ENCODE measurements around the gene CNOT6.

GRCh38 chr5:180596115-180596667, 102.0 kb downstream of the CNOT6 start:
- TF ChIP-seq CTCF (IDR thresholded peaks at IDR 0.05 in 4 of 5, conservative IDR thresholded peaks at IDR 0.05 in 1 of 5) = no peak
- no peak for TF ChIP-seq POLR2A (IDR thresholded peaks at IDR 0.05)
